PC-9 (cell line): ENCODE results near the gene PLVAP. TPM values are rescaled to one million over a fixed set of nuclear protein-coding genes. Genes with fewer than 3 reads are reported as not detected.

Source experiments
- BruUV-seq: library from RNA; stranded (reverse); fragments of 400-500 nt; replicated peaks from 2 replicates; lab custom pipeline; 2021; lab: Mats Ljungman, UMichigan
- CTCF ChIA-PET: fragments of 300-600 bp; sonication (Branson Sonifier 250); formaldehyde crosslinking; loops from one replicate; lab custom pipeline; 2022; ENCODE audit warnings: antibody characterized with exemption; lab: Charles Lee
- POLR2A ChIA-PET: fragments of 300-600 bp; sonication (Branson Sonifier 250); formaldehyde crosslinking; loops from one replicate; lab custom pipeline; 2022; ENCODE audit warnings: antibody characterized with exemption; ENCODE audit not compliant: unreplicated experiment; lab: Charles Lee
- DNase-seq, 2 experiments: peaks; one replicate each; pipeline versions ENCODE4 v3.0.0 to v3.0.0-alpha.2; 2015 to 2022; ENCODE audit warnings: mixed read lengths in 1 of 2
- H2AFZ ChIP-seq: fragments of 200-600 bp; sonication (generic); 2 replicates; pipeline ENCODE4 v1.8.1; 2017; ENCODE audit warnings: antibody characterized with exemption
- H3F3A ChIP-seq: fragments of 200-600 bp; sonication (generic); 2 replicates; pipeline ENCODE4 v1.8.1; 2017; ENCODE audit warnings: antibody characterized with exemption, mild to moderate bottlenecking, low read depth; ENCODE audit not compliant: insufficient read depth
- H3K27ac ChIP-seq: fragments of 200-600 bp; sonication (generic); 2 replicates; pipeline ENCODE4 v1.6.1; 2016; ENCODE audit warnings: mixed run types
- H3K27me3 ChIP-seq: fragments of 200-600 bp; sonication (generic); 2 replicates; pipeline ENCODE4 v1.6.1; 2016; ENCODE audit warnings: low read depth, mixed run types; ENCODE audit not compliant: insufficient read depth
- H3K36me3 ChIP-seq: fragments of 200-600 bp; sonication (generic); 2 replicates; pipeline ENCODE4 v1.6.1; 2016; ENCODE audit warnings: low read depth, mixed run types
- H3K4me1 ChIP-seq: fragments of 200-600 bp; sonication (generic); replicated peaks from 2 replicates; pipeline ENCODE4 v1.6.1; 2016; ENCODE audit warnings: mixed run types; ENCODE audit not compliant: insufficient read depth
- H3K4me2 ChIP-seq: fragments of 200-600 bp; sonication (generic); 2 replicates; pipeline ENCODE4 v1.6.1; 2017; ENCODE audit warnings: mixed run types
- H3K4me3 ChIP-seq: fragments of 200-600 bp; sonication (generic); 2 replicates; pipeline ENCODE4 v1.6.1; 2016; ENCODE audit warnings: mixed run types
- H3K79me2 ChIP-seq: fragments of 200-600 bp; sonication (generic); 2 replicates; pipeline ENCODE4 v1.6.1; 2017; ENCODE audit warnings: low read depth, mixed run types
- H3K9me2 ChIP-seq: fragments of 200-600 bp; sonication (generic); 2 replicates; pipeline ENCODE4 v1.8.1; 2017; ENCODE audit warnings: mild to moderate bottlenecking; ENCODE audit not compliant: insufficient read depth
- H3K9me3 ChIP-seq: fragments of 200-600 bp; sonication (generic); 2 replicates; pipeline ENCODE4 v1.8.1; 2016; ENCODE audit warnings: low read depth; ENCODE audit not compliant: insufficient read depth
- H4K20me1 ChIP-seq: fragments of 200-600 bp; sonication (generic); 2 replicates; pipeline ENCODE4 v1.8.1; 2017; ENCODE audit not compliant: insufficient read depth
- EZH2 ChIP-seq: fragments of 200-600 bp; sonication (generic); IDR thresholded peaks from 2 replicates; pipeline ENCODE4 v1.8.0; 2017; ENCODE audit warnings: antibody characterized with exemption, low read depth
- intact Hi-C: fragments of 100-400 bp; cut with micrococcal nuclease; formaldehyde crosslinking; loops from one replicate; pipeline ENCODE4 v1.10.0; 2022; ENCODE audit not compliant: unreplicated experiment
- total RNA-seq: library from RNA; stranded (reverse); gene quantifications from 2 replicates; pipeline ENCODE4 v1.2.3, GENCODE V29; 2021
- TF ChIP-seq, protein P1 (sequence below): fragments of 200-600 bp; sonication (generic); conservative IDR thresholded peaks from 2 replicates; pipeline ENCODE4 v1.6.1; 2017; ENCODE audit warnings: mixed run types, antibody characterized with exemption, mild to moderate bottlenecking, moderate library complexity

Gene PLVAP
- total RNA-seq, 1 experiment from 2014 or later = not detected

DNA sequence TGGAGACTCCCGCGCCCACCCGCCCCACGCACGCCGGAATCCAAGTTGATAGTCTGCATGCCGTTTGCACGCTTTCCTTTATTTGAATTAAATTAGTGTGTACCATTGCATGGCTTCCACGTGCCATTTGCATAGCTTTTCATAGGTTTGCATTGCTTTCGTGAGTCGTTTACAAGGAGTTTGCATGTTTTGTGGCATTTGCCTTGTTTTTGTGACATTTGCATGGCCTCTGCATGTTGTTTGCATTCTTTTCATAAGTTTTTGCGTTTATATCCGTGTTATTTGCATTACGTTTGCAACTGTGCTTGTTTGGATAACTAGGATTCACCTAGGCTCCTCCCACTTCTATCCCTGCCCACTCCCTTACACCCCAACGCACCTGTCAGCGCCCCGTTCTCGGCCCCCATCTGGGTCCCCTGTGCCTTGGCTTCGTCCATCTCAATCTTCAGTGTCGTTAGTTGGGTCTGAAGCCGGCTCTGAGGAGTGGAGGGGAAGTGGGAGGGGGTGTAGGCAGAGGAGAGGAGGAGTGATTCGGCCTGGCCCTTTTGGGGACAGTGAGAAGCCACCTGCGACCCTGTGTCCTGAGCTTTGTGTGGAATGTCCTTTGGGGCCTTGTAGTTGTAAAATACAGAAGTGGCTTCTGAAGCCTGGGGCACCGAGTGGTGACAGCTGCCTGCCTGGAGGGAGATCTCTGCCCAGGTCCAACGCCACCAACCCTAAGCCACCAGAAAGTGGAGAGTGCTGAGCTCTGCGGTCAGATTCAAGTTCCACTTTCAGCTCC is 14.4 kb upstream of the PLVAP start:
- TF ChIP-seq, protein P1, sequence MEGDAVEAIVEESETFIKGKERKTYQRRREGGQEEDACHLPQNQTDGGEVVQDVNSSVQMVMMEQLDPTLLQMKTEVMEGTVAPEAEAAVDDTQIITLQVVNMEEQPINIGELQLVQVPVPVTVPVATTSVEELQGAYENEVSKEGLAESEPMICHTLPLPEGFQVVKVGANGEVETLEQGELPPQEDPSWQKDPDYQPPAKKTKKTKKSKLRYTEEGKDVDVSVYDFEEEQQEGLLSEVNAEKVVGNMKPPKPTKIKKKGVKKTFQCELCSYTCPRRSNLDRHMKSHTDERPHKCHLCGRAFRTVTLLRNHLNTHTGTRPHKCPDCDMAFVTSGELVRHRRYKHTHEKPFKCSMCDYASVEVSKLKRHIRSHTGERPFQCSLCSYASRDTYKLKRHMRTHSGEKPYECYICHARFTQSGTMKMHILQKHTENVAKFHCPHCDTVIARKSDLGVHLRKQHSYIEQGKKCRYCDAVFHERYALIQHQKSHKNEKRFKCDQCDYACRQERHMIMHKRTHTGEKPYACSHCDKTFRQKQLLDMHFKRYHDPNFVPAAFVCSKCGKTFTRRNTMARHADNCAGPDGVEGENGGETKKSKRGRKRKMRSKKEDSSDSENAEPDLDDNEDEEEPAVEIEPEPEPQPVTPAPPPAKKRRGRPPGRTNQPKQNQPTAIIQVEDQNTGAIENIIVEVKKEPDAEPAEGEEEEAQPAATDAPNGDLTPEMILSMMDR = no peak; the same call in none of the 2 replicates
- no peak for TF ChIP-seq EZH2
- intact Hi-C loops = no loop called here
- Histone ChIP-seq H3K4me1 (peaks cover 7% of the 10 kb centered on the region), H4K20me1 (no peaks in the 10 kb centered on the region), H3K36me3 (no peaks in the 10 kb centered on the region), H3K4me3 (peak overlapping the region; percentile 64), H3K9me3 (0 out of 2 replicates have a peak, but pooled peaks cover 4% of the 10 kb centered on the region), H3K79me2 (no peaks in the 10 kb centered on the region), H3K27me3 (no peaks in the 10 kb centered on the region), H3K9me2 (no peaks in the 10 kb centered on the region), H3K27ac (no peak overlapping the region), H2AFZ (peak overlapping the region; percentile 92), H3F3A (peaks cover 7% of the 10 kb centered on the region; the same call in 1 of the 2 replicates), H3K4me2 (peak overlapping the region; percentile 96)
- POLR2A ChIA-PET = interaction anchor here (1.0 kb wide), 1 partner anchor 78 kb away, joined by 3 read pairs; no protein-coding TSS in a partner anchor
- no TSS peak for BruUV-seq
- CTCF ChIA-PET = interaction anchor here (0.5 kb wide), 1 partner anchor 19 kb away, joined by 3 read pairs; no protein-coding TSS in a partner anchor
- no peak for DNase-seq

DNA sequence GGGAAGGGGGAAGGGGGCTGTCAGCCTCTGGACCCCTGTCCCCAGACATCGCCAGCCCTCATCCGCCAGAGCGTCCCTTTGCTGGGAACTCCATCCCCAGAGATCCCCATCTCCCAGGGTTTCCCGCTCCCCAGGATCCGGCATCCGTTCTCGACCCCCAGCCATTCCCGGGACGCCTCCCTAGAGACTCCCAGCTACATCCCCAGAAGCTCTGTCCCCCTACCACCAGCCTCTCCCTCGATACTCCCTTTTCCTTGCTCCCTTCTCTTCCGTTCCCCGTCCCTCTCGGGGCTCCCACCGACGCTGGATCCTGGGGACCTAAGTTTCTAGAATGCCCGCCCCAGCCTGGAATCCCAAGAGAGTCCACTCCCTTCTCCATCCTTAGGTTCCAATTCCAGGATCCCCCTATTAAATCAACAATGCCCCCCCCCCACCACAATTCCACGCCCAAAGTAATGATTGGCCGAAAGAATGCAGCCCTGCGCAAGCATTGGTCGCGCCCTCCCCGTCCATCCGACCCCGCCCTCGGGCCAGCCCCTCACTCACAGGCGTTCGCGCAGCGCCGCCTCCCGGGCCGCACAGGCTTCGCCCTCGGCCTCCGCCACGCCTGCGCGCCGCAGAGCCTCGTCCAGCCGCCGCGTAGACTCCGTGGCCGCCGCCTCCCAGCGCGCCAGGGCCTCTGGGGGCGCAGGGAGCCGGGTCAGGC is 13.7 kb upstream of the PLVAP start:
- BruUV-seq = no TSS peak
- intact Hi-C loops = no loop called here
- H3K4me2 ChIP-seq = peak overlapping the region; percentile 96
- no peak overlapping the region for H3K27ac ChIP-seq
- H4K20me1 ChIP-seq = no peaks in the 10 kb centered on the region
- H2AFZ ChIP-seq = peak overlapping the region; percentile 92
- H3K36me3 ChIP-seq = no peaks in the 10 kb centered on the region
- 0 out of 2 replicates have a peak, but pooled peaks cover 4% of the 10 kb centered on the region for H3K9me3 ChIP-seq
- H3F3A ChIP-seq = peaks cover 7% of the 10 kb centered on the region; the same call in 1 of the 2 replicates
- H3K9me2 ChIP-seq = no peaks in the 10 kb centered on the region
- H3K79me2 ChIP-seq = no peaks in the 10 kb centered on the region
- CTCF ChIA-PET = interaction anchor here (0.5 to 0.7 kb wide), 2 partner anchors 70 to 98 kb away, joined by 4 read pairs; partner anchors contain the start of gene NXNL1
- H3K27me3 ChIP-seq = no peaks in the 10 kb centered on the region
- peaks cover 7% of the 10 kb centered on the region for H3K4me1 ChIP-seq
- peak overlapping the region; percentile 64 for H3K4me3 ChIP-seq
- POLR2A ChIA-PET = no interaction called here
- TF ChIP-seq, protein P1 = peak; percentile 79
- TF ChIP-seq EZH2 = no peak
- DNase-seq = peak; percentile 82 to 92

DNA sequence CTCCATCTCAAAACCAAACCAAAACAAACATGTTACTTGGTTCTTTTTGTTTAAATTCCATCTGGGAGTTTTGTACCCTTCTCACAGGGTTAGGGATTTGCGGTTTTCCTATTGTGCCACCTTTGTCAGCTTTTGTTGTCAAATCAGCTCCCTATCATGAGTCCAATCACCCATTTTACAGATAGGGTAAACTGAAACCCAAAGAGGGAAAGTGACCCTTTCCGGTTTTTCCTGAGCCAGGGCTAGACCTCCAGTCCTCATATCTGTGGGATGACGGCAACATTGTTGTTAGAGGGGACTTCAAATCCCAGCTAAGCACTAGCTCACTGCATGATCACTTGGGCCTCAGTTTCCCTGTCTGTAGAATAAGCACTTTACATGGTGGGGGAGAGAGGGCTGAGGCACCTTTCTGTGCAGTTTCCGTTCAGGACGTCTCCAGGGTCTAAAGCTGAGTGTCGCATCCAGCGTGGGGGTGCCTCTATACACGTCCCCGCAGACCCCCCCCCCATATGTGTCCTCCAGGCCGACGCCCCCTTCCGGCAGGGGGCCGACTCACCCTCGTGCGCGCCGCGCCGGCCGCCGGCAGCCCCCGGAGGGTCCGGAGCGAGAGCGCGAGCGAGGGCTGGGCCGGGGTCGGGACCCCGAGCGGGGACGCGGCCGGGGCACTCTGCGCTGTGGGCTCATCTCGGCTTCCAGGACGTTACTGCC is 13.0 kb upstream of the PLVAP start:
- ChIA-PET POLR2A (no interaction called here), CTCF (interaction anchor here (0.5 to 1.2 kb wide), 3 partner anchors 46 to 97 kb away, joined by 3 to 4 read pairs (median 4); partner anchors contain the start of gene NXNL1)
- no peak for DNase-seq
- Histone ChIP-seq H3K4me1 (peaks cover 7% of the 10 kb centered on the region), H3K79me2 (no peaks in the 10 kb centered on the region), H3K27ac (no peak overlapping the region), H3K36me3 (no peaks in the 10 kb centered on the region), H3K9me2 (no peaks in the 10 kb centered on the region), H4K20me1 (no peaks in the 10 kb centered on the region), H3F3A (peaks cover 7% of the 10 kb centered on the region; the same call in 1 of the 2 replicates), H3K4me2 (peak overlapping the region; percentile 96; the same call in 1 of the 2 replicates), H3K4me3 (no peak overlapping the region), H2AFZ (no peak overlapping the region), H3K9me3 (0 out of 2 replicates have a peak, but pooled peaks cover 4% of the 10 kb centered on the region), H3K27me3 (no peaks in the 10 kb centered on the region)
- intact Hi-C loops = no loop called here
- TF ChIP-seq, protein P1 = no peak
- TF ChIP-seq EZH2 = no peak
- BruUV-seq = no TSS peak
